ENCODE data around the gene VMAC. TPM values are rescaled to one million over a fixed set of nuclear protein-coding genes. Genes with fewer than 3 reads are reported as not detected.
A peak's percentile ranks its signal among the peaks of the same experiment; 100 is the strongest.

VMAC gene
- polyA plus RNA-seq, 2 of the 4 experiments (the other 2 are of a cell fraction) = 1.1 to 1.6 TPM

DNA sequence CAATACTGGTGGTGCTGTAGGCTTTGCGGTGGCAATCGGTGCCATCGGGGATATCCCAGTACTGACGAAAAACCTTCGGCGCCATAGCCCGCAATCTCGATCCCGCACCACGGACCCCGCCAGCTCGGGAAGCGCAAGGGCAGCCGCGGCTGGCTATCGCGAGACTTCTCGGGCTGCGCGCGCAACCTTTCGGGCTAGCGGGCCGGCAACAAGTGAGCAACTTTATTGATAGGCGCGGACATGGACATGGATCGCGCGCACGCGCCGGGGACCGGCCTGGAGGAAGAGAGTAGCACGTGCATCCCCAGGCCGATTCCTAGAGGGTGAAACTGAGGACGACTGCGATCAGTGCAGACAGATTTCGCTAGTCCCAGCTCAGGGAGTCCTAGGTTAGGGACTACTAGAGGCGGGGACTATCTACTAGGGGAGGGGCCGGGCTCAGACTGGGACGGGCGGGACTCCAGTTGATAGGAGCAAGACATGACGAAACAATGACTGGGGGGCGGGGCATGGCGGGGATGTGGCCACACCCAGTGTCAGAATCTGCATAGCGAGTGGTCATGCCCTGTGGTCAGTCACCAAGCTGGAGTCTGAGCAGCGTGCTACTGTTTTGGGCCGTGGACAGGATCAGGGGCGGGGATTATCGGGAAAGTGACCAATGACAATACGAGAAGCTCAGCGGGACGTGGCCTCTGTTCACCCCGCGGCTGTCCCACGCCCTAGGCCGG lies 884 bp upstream of the VMAC start, which contains the start of gene NDUFA11 (continued):
- TF ChIP-seq, protein P1, sequence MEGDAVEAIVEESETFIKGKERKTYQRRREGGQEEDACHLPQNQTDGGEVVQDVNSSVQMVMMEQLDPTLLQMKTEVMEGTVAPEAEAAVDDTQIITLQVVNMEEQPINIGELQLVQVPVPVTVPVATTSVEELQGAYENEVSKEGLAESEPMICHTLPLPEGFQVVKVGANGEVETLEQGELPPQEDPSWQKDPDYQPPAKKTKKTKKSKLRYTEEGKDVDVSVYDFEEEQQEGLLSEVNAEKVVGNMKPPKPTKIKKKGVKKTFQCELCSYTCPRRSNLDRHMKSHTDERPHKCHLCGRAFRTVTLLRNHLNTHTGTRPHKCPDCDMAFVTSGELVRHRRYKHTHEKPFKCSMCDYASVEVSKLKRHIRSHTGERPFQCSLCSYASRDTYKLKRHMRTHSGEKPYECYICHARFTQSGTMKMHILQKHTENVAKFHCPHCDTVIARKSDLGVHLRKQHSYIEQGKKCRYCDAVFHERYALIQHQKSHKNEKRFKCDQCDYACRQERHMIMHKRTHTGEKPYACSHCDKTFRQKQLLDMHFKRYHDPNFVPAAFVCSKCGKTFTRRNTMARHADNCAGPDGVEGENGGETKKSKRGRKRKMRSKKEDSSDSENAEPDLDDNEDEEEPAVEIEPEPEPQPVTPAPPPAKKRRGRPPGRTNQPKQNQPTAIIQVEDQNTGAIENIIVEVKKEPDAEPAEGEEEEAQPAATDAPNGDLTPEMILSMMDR (IDR thresholded peaks at IDR 0.05) = no peak
- TF ChIP-seq ZNF302 (CRISPR knock-in tag; IDR thresholded peaks at IDR 0.05) (no peak), TP53 (CRISPR knock-in tag; IDR thresholded peaks at IDR 0.05) (no peak; the same call in 1 of the 2 replicates), JUN (IDR thresholded peaks at IDR 0.05) (peak in 1 of 2 experiments; percentile 73; a peak in 2 of 5 replicates), KDM1A (IDR thresholded peaks at IDR 0.05; ENCODE audit: low read depth) (no peak), HOXB13 (CRISPR knock-in tag; IDR thresholded peaks at IDR 0.05; ENCODE audit: low read depth) (no peak), CHD4 (IDR thresholded peaks at IDR 0.05; ENCODE audit: borderline replicate concordance) (no peak), FOSB (CRISPR knock-in tag; IDR thresholded peaks at IDR 0.05) (no peak), POLR2AphosphoS2 (conservative IDR thresholded peaks at IDR 0.05; ENCODE audit: low read length) (no peak), CHD2 (IDR thresholded peaks at IDR 0.05; ENCODE audit: low read length, partially characterized antibody) (peak; percentile 95), RARB (CRISPR knock-in tag; IDR thresholded peaks at IDR 0.05) (no peak)
- TF ChIP-seq, protein P2, sequence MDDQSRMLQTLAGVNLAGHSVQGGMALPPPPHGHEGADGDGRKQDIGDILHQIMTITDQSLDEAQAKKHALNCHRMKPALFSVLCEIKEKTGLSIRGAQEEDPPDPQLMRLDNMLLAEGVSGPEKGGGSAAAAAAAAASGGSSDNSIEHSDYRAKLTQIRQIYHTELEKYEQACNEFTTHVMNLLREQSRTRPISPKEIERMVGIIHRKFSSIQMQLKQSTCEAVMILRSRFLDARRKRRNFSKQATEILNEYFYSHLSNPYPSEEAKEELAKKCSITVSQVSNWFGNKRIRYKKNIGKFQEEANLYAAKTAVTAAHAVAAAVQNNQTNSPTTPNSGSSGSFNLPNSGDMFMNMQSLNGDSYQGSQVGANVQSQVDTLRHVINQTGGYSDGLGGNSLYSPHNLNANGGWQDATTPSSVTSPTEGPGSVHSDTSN (IDR thresholded peaks at IDR 0.05) = 0 out of 2 replicates have a peak, but pooled peaks have one; percentile 29
- TF ChIP-seq, protein P3, sequence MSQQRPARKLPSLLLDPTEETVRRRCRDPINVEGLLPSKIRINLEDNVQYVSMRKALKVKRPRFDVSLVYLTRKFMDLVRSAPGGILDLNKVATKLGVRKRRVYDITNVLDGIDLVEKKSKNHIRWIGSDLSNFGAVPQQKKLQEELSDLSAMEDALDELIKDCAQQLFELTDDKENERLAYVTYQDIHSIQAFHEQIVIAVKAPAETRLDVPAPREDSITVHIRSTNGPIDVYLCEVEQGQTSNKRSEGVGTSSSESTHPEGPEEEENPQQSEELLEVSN (IDR thresholded peaks at IDR 0.05; ENCODE audit: borderline replicate concordance, low read depth) = 0 out of 2 replicates have a peak, but pooled peaks have one; percentile 67

DNA sequence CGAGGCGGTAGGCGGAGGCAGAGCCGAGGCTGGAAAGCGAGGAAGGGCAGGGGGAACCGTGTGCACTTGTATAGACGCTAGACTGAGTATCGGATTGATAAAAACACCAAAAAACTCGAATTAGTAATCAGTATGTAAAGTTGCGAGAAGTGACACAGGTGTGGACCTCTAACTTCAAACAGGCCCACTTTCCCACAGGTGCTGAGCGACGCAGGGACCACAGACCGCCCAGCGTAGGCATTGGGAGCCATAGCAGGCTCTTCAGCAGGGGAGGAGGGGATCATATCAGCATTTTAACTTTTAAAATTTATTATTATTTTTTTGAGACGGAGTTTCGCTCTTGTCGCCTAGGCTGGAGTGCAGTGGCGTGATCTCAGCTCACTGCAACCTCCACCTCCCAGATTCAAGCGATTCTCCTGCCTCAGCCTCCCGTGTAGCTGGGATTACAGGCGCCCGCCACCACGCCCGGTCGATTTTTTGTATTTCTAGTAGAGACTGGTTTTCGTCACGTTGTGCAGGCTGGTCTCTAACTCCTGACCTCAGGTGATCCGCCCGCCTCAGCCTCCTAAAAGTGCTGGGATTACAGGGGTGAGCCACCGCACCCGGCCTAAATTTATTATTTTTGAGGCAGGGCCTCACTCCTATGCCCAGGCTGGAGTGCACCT lies 574 bp downstream of the VMAC start:
- Histone ChIP-seq H3K27ac (peak overlapping the region; percentile 65 to 88), H3K9me3 (no peaks in the 10 kb centered on the region), H3K4me3 (peak overlapping the region; percentile 99), H3K4me2 (peak overlapping the region; percentile 74), H3K4me1 (peaks cover 5% of the 10 kb centered on the region; the same call in 1 of the 3 replicates)
- POLR2A ChIA-PET = interaction anchor here (1.4 to 2.7 kb wide), 2 partner anchors 77 to 85 kb away, joined by 4 to 42 read pairs; no protein-coding TSS in a partner anchor
- CTCF ChIA-PET = interaction anchor here (4.4 kb wide), 1 partner anchor 102 kb away, joined by 37 read pairs; no protein-coding TSS in a partner anchor
- no peak for DNase-seq (ENCODE audit: low read depth in 1 of 2, low spot score in 1 of 2)
- ATAC-seq = no peak
- FAIRE-seq = no peak
- 50% methylated on average over 19 of the region's 31 CpGs for WGBS (ENCODE audit: missing lambda C conversion rate)
- TF ChIP-seq NPAS2 (CRISPR knock-in tag; IDR thresholded peaks at IDR 0.05; ENCODE audit: borderline replicate concordance) (no peak), EHMT2 (IDR thresholded peaks at IDR 0.05; ENCODE audit: low read depth) (no peak), RAD21 (conservative IDR thresholded peaks at IDR 0.05 in 1 of 2, IDR thresholded peaks at IDR 0.05 in 1 of 2) (no peak), CHD2 (IDR thresholded peaks at IDR 0.05; ENCODE audit: low read length, partially characterized antibody) (no peak), RARB (CRISPR knock-in tag; IDR thresholded peaks at IDR 0.05) (no peak), POLR2AphosphoS2 (conservative IDR thresholded peaks at IDR 0.05; ENCODE audit: low read length) (no peak), BHLHE40 (IDR thresholded peaks at IDR 0.05; ENCODE audit: low read depth, low read length) (no peak), JUN (IDR thresholded peaks at IDR 0.05) (no peak), JUNB (IDR thresholded peaks at IDR 0.05) (no peak), CHD4 (IDR thresholded peaks at IDR 0.05; ENCODE audit: borderline replicate concordance) (no peak), HOXA7 (CRISPR knock-in tag; IDR thresholded peaks at IDR 0.05) (no peak), FOSB (CRISPR knock-in tag; IDR thresholded peaks at IDR 0.05) (no peak), ZFP36 (IDR thresholded peaks at IDR 0.05; ENCODE audit: borderline replicate concordance, partially characterized antibody) (no peak), CBX8 (IDR thresholded peaks at IDR 0.05) (no peak), MYC (IDR thresholded peaks at IDR 0.05; ENCODE audit: borderline replicate concordance, low read length) (no peak), PHF8 (IDR thresholded peaks at IDR 0.05; ENCODE audit: borderline replicate concordance, low read depth) (no peak)
- TF ChIP-seq, protein P1 (IDR thresholded peaks at IDR 0.05) = no peak
- TF ChIP-seq, protein P3 (IDR thresholded peaks at IDR 0.05; ENCODE audit: borderline replicate concordance, low read depth) = no peak
